SK-N-SH treated with all-trans-retinoic acid at 6 μM for 48 hours (cell line): ENCODE measurements around the gene BFSP2.

Experiments
- ARNTL ChIP-seq: fragments of 450-650 bp; formaldehyde crosslinking; IDR thresholded peaks from 2 replicates; pipeline ENCODE4 v1.5.0; 2020; ENCODE audit warnings: low read depth, mild to moderate bottlenecking, moderate library complexity, borderline replicate concordance
- CSDC2 ChIP-seq: fragments of 250-450 bp; sonication (Bioruptor Pico); IDR thresholded peaks from 2 replicates; pipeline ENCODE4 v1.5.0; 2020; ENCODE audit warnings: mild to moderate bottlenecking, moderate library complexity
- OSR1 ChIP-seq: fragments of 250-450 bp; sonication (Bioruptor Pico); IDR thresholded peaks from 2 replicates; pipeline ENCODE4 v1.8.0; 2022; ENCODE audit warnings: moderate library complexity, mild to moderate bottlenecking, inconsistent platforms
- PATZ1 ChIP-seq: fragments of 250-450 bp; sonication (Bioruptor Pico); IDR thresholded peaks from 2 replicates; pipeline ENCODE4 v1.8.0; 2020; ENCODE audit warnings: mild to moderate bottlenecking, moderate library complexity, borderline replicate concordance
- PPARA ChIP-seq: fragments of 250-450 bp; sonication (Bioruptor Pico); IDR thresholded peaks from 2 replicates; pipeline ENCODE4 v1.5.0; 2020; ENCODE audit warnings: mild to moderate bottlenecking, borderline replicate concordance
- RARB ChIP-seq: fragments of 250-450 bp; sonication (Bioruptor Pico); IDR thresholded peaks from 2 replicates; pipeline ENCODE4 v1.8.0; 2021; ENCODE audit warnings: mild to moderate bottlenecking, moderate library complexity
- SNAI2 ChIP-seq: fragments of 250-450 bp; sonication (Bioruptor Pico); IDR thresholded peaks from 2 replicates; pipeline ENCODE4 v1.5.0; 2020; ENCODE audit warnings: mild to moderate bottlenecking, moderate library complexity
- ZFP3 ChIP-seq: fragments of 250-450 bp; sonication (Bioruptor Pico); IDR thresholded peaks from 2 replicates; pipeline ENCODE4 v1.5.0; 2020; ENCODE audit warnings: mild to moderate bottlenecking, moderate library complexity
- ZNF565 ChIP-seq: fragments of 450-650 bp; formaldehyde crosslinking; conservative IDR thresholded peaks from 2 replicates; pipeline ENCODE4 v1.5.0; 2020; ENCODE audit warnings: low read depth, mild to moderate bottlenecking, moderate library complexity
- ZNF8 ChIP-seq: fragments of 450-650 bp; formaldehyde crosslinking; IDR thresholded peaks from 2 replicates; pipeline ENCODE4 v1.5.0; 2020; ENCODE audit warnings: mild to moderate bottlenecking, moderate library complexity
- TF ChIP-seq, protein P1 (sequence below): fragments of 250-450 bp; sonication (Bioruptor Pico); IDR thresholded peaks from 2 replicates; pipeline ENCODE4 v1.5.1; 2020; ENCODE audit warnings: low read depth, mild to moderate bottlenecking, moderate library complexity
- TF ChIP-seq, protein P2 (sequence below): fragments of 250-450 bp; sonication (Bioruptor Pico); IDR thresholded peaks from 2 replicates; pipeline ENCODE4 v1.8.0; 2021; ENCODE audit warnings: low read depth, mild to moderate bottlenecking, moderate library complexity, borderline replicate concordance

- TF ChIP-seq ZNF8 (no peak), CSDC2 (CRISPR knock-in tag) (no peak), SNAI2 (no peak), OSR1 (CRISPR knock-in tag) (no peak), RARB (CRISPR knock-in tag) (no peak), ZFP3 (no peak), PPARA (CRISPR knock-in tag) (no peak), PATZ1 (CRISPR knock-in tag) (no peak), ZNF565 (CRISPR knock-in tag) (no peak), ARNTL (CRISPR knock-in tag) (no peak)
- TF ChIP-seq, protein P1, sequence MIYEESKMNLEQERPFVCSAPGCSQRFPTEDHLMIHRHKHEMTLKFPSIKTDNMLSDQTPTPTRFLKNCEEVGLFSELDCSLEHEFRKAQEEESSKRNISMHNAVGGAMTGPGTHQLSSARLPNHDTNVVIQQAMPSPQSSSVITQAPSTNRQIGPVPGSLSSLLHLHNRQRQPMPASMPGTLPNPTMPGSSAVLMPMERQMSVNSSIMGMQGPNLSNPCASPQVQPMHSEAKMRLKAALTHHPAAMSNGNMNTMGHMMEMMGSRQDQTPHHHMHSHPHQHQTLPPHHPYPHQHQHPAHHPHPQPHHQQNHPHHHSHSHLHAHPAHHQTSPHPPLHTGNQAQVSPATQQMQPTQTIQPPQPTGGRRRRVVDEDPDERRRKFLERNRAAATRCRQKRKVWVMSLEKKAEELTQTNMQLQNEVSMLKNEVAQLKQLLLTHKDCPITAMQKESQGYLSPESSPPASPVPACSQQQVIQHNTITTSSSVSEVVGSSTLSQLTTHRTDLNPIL (CRISPR knock-in tag) = no peak
- TF ChIP-seq, protein P2, sequence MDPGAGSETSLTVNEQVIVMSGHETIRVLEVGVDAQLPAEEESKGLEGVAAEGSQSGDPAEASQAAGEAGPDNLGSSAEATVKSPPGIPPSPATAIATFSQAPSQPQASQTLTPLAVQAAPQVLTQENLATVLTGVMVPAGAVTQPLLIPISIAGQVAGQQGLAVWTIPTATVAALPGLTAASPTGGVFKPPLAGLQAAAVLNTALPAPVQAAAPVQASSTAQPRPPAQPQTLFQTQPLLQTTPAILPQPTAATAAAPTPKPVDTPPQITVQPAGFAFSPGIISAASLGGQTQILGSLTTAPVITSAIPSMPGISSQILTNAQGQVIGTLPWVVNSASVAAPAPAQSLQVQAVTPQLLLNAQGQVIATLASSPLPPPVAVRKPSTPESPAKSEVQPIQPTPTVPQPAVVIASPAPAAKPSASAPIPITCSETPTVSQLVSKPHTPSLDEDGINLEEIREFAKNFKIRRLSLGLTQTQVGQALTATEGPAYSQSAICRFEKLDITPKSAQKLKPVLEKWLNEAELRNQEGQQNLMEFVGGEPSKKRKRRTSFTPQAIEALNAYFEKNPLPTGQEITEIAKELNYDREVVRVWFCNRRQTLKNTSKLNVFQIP (CRISPR knock-in tag) = no peak
These were observed 74.5 kb downstream of the BFSP2 start for GRCh38 chr3:133474251-133474801.
